ENCODE data around the gene BEST4. TPM values are rescaled to one million over a fixed set of nuclear protein-coding genes. Genes with fewer than 3 reads are reported as not detected.

Gene BEST4
- 0.67 TPM in 1 of 2 replicates, not detected in the other for total RNA-seq

DNA sequence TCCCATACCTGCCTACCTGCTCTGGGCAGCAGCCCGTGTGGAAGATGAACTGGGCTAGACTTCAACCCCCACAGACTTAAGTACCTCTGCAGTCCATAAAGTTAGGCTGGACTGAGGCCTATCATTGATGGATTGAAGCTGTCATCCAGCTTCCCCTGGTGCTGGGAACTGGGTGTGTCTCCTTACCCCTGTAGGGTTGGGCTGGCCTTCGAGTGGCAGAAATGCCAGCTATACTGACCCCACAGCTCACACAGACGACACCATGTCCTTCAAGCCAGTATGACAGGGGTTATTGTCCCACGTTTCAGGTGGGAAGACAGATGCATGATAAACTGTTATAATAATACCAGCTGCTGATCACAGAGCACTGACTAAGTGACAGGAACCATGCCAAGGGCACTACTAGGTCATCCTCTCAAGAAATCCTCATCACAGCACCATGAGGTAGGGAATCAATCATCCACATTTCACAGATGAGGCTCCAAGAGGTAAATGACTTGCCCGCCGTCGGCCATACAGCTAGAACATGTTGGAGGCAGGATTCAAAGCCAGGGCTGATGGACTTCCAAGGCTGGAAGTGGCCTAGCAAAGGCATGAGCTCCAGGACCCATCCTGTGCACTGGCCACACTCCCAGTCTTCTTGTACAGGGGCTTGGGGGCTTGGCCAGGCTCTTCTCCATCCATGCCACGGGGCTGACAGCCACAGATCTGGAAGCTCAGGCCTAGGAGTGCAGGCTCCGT is at the start of gene BEST4:
BEST4 (minus strand) TSS at position 51 of the 741 bp plus-strand sequence. CDS start 465 bp downstream, outside the sequence.

DNA sequence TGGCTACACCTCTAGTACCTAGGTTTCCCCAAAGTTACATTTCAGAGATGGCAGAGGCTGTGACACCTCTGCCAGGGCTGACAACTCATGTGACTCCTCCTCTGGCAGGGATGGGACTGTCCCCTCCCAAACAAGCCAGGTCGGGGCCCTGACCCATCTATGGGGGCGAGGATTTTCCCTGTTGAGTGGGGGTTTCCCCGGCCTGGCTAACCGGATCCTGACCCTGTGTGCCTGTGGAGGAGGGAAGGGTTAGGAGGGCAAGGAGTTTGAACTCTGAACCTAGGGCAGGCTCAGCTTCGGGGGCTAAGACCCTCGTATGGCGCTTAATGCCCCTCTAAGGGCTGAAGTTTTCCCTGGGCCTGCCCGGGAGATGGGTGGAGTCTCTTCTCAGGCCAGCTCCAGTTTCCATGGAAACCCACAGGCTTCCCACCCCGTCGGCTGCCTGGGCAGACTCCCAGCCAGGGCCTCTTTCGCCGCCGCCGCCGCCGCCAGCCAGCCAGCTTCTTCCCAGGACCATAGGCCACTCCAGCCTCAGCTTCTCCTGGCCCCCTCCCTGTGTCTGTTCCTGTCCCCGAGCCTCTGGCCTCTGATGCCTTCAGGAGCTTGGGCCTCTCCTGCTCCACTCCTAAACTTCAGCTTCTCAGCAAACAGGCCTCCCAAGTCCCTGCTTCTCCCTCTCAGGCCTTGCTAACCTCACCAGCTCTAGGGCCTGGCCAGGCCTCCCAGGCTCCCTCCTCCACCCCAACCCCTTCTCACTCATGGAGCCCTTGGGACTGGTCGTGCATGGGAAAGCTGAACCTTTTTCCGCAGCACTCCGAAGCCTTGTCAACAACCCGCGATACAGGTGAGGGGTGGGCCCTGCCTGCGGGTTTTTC is 20.3 kb upstream of the BEST4 start, which contains the start of gene BTBD19:
BTBD19 (plus strand) TSS at position 461 of the 875 bp plus-strand sequence; CDS start at position 759, 298 bp downstream.

DNA sequence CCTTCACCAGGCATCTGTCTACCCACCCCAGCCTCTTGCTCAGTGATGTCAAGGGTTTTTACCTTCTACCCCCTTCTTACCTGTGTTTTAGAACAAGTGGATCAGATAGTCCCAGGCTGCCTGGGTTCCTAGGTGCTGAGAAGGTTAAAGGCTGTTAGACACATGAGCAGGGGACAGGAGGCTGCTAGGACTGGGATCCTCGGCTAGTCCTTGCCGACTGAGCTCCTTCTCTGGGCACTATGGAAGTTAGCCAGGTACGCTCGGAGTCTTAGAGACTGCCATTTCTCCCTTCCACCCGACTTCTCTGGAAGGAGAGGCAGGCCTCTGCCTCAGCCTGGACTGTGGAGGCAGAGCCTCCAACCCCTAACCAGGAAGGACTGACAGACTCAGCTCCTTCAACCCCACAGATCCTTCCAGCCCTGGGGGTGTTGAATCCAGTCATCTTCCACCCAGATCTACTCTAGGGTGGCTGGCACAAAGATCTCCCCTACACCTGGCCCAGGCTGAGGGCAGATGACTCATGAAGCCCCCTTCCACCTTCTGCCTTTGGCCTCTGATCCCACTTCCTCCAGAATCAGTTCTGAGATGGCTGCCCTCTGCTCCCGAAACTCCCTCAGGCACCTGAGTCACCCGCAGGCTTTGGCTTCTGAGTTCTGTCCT is 18.9 kb upstream of the BEST4 start, which contains the start of gene DYNLT4:
DYNLT4 (minus strand) TSS at position 648 of the 660 bp plus-strand sequence. CDS start 683 bp downstream, outside the sequence.

DNA sequence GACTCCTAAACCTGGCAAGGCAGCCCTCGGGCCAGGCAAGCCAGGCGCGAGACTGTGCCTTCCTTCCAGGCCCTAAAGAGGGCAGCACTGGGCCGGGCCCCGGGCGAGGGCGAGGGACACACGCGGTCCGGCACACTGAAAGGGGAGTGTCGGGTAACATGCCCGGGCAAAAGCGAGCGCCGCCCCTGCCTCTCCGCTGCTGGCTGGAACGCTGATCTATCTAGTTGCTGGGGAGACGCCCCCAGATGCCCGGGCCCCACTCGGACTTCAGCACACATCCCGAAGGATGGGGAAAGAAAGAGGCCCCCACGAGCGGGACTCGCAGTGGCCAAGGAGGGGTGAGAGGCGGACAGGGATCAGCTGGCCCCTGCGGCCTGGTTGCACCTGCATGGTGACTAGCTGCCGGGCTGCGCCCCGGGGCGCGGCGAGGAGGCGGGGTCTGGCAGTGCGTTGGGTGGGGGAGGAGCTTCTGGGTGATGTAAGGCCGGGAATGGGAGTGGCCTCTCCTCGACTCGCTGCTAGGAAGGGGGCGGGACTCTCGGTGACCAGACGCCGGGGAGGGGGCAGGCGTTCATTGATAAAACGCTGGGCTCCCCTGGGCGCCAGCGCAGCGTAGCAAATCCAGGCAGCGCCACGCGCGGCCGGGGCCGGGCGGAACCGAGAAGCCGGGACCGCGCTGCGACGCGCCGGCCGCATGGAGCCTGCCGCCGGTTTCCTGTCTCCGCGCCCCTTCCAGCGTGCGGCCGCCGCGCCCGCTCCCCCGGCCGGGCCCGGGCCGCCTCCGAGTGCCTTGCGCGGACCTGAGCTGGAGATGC is 12.0 kb upstream of the BEST4 start, which contains the start of gene PLK3:
PLK3 (plus strand) TSS at position 608 of the 815 bp plus-strand sequence; CDS start at position 695, 87 bp downstream.

DNA sequence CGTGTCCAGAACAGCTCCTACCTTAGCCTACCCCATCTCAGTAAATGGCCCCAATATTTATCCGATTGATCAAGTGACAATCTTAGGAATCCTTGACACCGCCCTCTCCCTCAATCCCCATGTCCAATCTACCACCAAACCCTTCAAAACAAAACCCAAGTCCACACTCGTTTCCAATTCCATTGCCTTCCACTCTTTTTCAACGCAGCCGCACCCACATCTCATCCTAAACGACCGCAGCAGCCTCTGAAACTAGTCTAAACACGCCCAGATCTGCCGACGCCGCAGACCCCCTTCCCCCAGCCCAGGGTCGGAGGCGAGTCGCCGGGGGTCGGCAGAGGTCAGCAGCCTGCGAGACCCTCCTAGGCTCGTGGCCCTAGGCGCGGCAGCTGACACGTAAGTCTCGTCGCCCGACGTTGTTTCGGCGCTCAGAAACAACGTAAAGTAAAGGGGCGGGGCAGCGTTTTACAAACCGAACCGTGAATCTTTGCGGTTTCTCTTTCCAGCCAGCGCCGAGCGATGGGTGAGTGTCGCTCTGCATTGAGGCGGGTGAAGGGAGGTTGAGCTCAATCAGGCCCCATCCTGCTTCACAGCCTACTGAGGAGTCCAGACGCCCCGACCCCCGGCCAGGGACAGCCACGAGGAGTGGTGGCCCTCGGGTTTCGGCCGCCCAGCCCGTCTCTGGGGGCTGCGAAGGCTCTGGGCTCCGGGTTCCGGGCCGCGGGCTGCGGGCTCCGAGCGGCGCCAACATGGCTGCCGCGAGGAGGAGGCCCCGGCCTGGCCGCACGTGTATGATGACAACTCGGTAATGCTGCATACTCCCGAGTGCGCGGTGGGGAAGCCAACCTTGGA is 12.7 kb downstream of the BEST4 start, which contains the start of gene RPS8:
RPS8 (plus strand) TSS at position 463 of the 852 bp plus-strand sequence; CDS start at position 520, 57 bp downstream.

DNA sequence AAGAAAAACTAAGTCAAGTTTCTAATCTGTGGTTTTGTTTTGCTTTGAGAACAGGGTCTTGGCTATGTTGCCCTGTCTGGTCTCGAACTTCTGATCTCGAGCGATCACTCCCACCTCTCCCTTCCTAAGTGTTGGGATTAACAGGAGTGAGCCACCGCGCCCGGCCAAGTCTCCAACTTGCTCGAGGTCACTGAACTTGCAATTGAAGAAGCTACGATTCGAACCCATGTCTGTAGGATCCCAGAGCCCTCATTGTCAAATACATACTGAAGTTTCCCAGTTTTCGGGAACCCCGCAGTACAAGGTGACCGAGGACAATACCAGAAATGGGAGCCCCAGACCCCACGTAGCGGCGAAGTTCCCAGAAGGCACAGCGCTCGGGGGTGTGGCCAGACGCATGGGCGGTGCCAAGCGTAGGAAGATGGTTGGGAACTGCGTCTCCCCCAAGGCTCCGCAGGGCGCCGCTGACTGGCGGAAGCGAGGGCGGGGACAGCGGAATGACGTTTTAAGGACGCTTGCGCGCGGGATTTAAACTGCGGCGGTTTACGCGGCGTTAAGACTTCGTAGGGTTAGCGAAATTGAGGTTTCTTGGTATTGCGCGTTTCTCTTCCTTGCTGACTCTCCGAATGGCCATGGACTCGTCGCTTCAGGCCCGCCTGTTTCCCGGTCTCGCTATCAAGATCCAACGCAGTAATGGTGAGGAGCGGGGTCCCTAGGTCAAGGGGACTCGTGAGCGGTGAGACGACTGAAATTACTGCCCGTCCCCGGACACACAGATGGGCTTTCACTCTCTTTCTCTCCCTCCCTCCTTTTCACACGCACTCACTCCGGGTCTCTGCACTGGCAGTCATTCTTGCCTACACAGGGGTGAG is 48.4 kb downstream of the BEST4 start, which contains the start of gene KIF2C:
KIF2C (plus strand) TSS at position 531 of the 872 bp plus-strand sequence; CDS start at position 627, 96 bp downstream.

Other genes with a start within 250 kb of the BEST4 start
- gene TMEM53, start 113.7 kb downstream of the BEST4 start, total RNA-seq: 14.5 and 16.1 TPM in 2 replicates
- 0.30 TPM in 1 of 2 replicates, not detected in the other for gene ARMH1, start 113.5 kb downstream of the BEST4 start, total RNA-seq
- gene RNU5D-1, start 57.0 kb downstream of the BEST4 start, total RNA-seq: not detected in 2 replicates
- gene KIF2C, start 48.3 kb downstream of the BEST4 start, total RNA-seq: 64.9 and 71.5 TPM in 2 replicates
- gene RPS8, start 12.6 kb downstream of the BEST4 start, total RNA-seq: 2,415 and 2,726 TPM in 2 replicates
- gene PLK3, start 12.2 kb upstream of the BEST4 start, total RNA-seq: 21.3 and 21.5 TPM in 2 replicates
- not detected in 2 replicates for gene DYNLT4, start 19.2 kb upstream of the BEST4 start, total RNA-seq
- gene BTBD19, start 20.4 kb upstream of the BEST4 start, total RNA-seq: 1.8 and 2.4 TPM in 2 replicates
- gene PTCH2, start 55.1 kb upstream of the BEST4 start, total RNA-seq: under 0.01 and 0.15 TPM in 2 replicates
- 40.3 and 40.5 TPM in 2 replicates for gene EIF2B3, start 198.4 kb upstream of the BEST4 start, total RNA-seq
- gene HECTD3, start 223.2 kb upstream of the BEST4 start, total RNA-seq: 29.9 and 30.1 TPM in 2 replicates
- gene UROD, start 224.1 kb upstream of the BEST4 start, total RNA-seq: 130 and 164 TPM in 2 replicates